ENCODE results near the gene GP1BA. TPM values are rescaled to one million over a fixed set of nuclear protein-coding genes. Genes with fewer than 3 reads are reported as not detected.

Gene GP1BA
- total and polyA plus RNA-seq, 4 donors, result 0.03 to 2.3 (median 0.18) TPM; not detected in 1

DNA sequence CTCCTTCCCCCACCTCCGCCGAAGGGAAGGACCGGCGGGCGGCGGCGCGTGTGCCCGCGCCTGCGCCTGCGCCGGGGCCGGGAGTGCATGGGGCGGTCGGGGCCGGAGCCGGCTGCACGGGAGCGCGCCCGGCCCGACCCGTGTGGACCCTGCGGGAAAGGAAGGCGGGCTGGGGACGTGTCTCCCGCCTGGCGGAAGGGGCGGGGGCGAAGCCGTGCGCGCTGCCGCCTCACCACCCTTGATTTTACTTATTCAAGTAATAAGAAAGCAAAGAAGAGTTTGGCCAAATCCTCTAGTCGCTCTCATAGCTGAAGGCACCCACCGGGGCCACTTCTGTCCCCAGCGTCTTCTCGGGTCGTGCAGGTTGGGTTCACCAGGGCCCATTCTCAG is 16.8 kb downstream of the GP1BA start:
- Histone ChIP-seq H3K9ac (ENCODE audit: low read depth in 1 of 2, low read length in 2 of 2) (peak overlapping the region; percentile 51 to 85), H3K27me3 (ENCODE audit: control insufficient read depth in 4 of 4, insufficient read depth in 4 of 4, low read length in 3 of 4) (no peaks in the 10 kb centered on the region), H3K27ac (ENCODE audit: low read depth in 1 of 2, low read length in 2 of 2) (peak overlapping the region; percentile 95 to 96), H3K4me1 (ENCODE audit: control insufficient read depth in 4 of 4, insufficient read depth in 4 of 4, low read length in 3 of 4) (peaks cover 8 to 59% (median 45%) of the 10 kb centered on the region in 4 donors), H3K36me3 (ENCODE audit: control insufficient read depth in 4 of 4, insufficient read depth in 3 of 4, low read depth in 1 of 4, low read length in 3 of 4) (peaks cover 3 to 12% (median 7%) of the 10 kb centered on the region in 4 donors), H3K9me3 (ENCODE audit: control insufficient read depth in 4 of 4, low read length in 3 of 4) (no peaks in the 10 kb centered on the region), H3K4me3 (ENCODE audit: low read depth in 1 of 3, low read length in 3 of 3) (peak overlapping the region; percentile 66 to 96 (median 91))
- under 1% methylated on average over 40 of the region's 40 CpGs for WGBS
- TF ChIP-seq SP1 (IDR thresholded peaks at IDR 0.05) (no peak), HNF4G (IDR thresholded peaks at IDR 0.05) (no peak), RXRA (IDR thresholded peaks at IDR 0.05) (no peak), FOXA1 (IDR thresholded peaks at IDR 0.05) (no peak), FOXA2 (IDR thresholded peaks at IDR 0.05) (no peak), RAD21 (IDR thresholded peaks at IDR 0.05) (no peak), NR2F2 (IDR thresholded peaks at IDR 0.05) (no peak), HNF4A (conservative IDR thresholded peaks at IDR 0.05) (no peak), JUND (IDR thresholded peaks at IDR 0.05) (no peak), EGR1 (IDR thresholded peaks at IDR 0.05; ENCODE audit: low read depth in 2 of 2) (no peak), YY1 (IDR thresholded peaks at IDR 0.05) (no peak)
- TF ChIP-seq, protein P1, sequence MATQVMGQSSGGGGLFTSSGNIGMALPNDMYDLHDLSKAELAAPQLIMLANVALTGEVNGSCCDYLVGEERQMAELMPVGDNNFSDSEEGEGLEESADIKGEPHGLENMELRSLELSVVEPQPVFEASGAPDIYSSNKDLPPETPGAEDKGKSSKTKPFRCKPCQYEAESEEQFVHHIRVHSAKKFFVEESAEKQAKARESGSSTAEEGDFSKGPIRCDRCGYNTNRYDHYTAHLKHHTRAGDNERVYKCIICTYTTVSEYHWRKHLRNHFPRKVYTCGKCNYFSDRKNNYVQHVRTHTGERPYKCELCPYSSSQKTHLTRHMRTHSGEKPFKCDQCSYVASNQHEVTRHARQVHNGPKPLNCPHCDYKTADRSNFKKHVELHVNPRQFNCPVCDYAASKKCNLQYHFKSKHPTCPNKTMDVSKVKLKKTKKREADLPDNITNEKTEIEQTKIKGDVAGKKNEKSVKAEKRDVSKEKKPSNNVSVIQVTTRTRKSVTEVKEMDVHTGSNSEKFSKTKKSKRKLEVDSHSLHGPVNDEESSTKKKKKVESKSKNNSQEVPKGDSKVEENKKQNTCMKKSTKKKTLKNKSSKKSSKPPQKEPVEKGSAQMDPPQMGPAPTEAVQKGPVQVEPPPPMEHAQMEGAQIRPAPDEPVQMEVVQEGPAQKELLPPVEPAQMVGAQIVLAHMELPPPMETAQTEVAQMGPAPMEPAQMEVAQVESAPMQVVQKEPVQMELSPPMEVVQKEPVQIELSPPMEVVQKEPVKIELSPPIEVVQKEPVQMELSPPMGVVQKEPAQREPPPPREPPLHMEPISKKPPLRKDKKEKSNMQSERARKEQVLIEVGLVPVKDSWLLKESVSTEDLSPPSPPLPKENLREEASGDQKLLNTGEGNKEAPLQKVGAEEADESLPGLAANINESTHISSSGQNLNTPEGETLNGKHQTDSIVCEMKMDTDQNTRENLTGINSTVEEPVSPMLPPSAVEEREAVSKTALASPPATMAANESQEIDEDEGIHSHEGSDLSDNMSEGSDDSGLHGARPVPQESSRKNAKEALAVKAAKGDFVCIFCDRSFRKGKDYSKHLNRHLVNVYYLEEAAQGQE (IDR thresholded peaks at IDR 0.05), result no peak
- TF ChIP-seq, protein P2, sequence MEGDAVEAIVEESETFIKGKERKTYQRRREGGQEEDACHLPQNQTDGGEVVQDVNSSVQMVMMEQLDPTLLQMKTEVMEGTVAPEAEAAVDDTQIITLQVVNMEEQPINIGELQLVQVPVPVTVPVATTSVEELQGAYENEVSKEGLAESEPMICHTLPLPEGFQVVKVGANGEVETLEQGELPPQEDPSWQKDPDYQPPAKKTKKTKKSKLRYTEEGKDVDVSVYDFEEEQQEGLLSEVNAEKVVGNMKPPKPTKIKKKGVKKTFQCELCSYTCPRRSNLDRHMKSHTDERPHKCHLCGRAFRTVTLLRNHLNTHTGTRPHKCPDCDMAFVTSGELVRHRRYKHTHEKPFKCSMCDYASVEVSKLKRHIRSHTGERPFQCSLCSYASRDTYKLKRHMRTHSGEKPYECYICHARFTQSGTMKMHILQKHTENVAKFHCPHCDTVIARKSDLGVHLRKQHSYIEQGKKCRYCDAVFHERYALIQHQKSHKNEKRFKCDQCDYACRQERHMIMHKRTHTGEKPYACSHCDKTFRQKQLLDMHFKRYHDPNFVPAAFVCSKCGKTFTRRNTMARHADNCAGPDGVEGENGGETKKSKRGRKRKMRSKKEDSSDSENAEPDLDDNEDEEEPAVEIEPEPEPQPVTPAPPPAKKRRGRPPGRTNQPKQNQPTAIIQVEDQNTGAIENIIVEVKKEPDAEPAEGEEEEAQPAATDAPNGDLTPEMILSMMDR (IDR thresholded peaks at IDR 0.05; ENCODE audit: low read depth, low read length, missing input control), result no peak
- TF ChIP-seq, protein P3, sequence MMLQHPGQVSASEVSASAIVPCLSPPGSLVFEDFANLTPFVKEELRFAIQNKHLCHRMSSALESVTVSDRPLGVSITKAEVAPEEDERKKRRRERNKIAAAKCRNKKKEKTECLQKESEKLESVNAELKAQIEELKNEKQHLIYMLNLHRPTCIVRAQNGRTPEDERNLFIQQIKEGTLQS (IDR thresholded peaks at IDR 0.05), result no peak
- TF ChIP-seq, protein P4, sequence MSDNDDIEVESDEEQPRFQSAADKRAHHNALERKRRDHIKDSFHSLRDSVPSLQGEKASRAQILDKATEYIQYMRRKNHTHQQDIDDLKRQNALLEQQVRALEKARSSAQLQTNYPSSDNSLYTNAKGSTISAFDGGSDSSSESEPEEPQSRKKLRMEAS (IDR thresholded peaks at IDR 0.05), result no peak
- DNase-seq (ENCODE audit: low spot score), result peak; percentile 78

DNA sequence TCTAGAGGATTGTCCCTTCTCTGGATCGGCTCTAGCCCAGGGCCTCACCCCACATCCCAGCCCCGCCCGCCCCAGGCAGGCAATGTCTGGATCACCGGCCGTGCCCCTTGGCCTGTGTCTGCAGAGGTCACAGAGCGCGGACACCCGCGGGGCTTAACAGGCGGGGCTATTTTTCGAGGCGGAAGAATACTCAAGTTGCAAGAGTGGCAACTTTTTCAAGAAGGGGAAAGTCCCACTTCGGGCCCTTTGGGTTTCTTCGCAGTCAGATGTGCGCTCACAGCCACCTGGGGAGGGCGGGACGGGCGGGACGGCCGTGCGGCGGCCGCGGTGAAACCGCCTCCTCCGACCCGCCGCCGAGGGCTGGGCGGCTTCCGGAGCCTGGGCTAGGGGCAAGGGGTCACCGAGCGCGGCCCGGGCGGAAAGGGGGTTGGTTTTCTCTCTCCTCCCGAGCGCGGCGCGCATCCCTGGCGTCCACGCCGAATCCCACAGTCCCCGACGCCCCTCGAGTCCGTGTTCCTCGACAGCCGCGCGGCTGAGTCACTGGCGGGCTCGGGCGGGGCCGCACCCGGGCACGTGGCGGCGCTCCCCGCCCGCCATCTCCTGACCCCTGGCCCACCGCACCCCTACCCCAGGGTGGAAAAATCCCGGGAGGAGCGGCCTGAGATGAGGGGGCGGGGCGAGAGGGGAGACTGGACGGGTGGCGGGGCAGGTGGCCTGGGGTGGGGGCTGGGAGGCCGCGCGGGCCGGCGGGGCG is 17.4 kb downstream of the GP1BA start:
- DNase-seq (ENCODE audit: low spot score), result peak; percentile 74

More for the DNA sequence above, 17.4 kb downstream of the GP1BA start:
- H3K9ac ChIP-seq (ENCODE audit: low read depth in 1 of 2, low read length in 2 of 2), result peak overlapping the region; percentile 51 to 85
- H3K36me3 ChIP-seq (ENCODE audit: control insufficient read depth in 4 of 4, insufficient read depth in 3 of 4, low read depth in 1 of 4, low read length in 3 of 4), result peaks cover 3 to 12% (median 5%) of the 10 kb centered on the region in 4 donors
- H3K4me1 ChIP-seq (ENCODE audit: control insufficient read depth in 4 of 4, insufficient read depth in 4 of 4, low read length in 3 of 4), result peaks cover 8 to 59% (median 43%) of the 10 kb centered on the region in 4 donors
- H3K9me3 ChIP-seq (ENCODE audit: control insufficient read depth in 4 of 4, low read length in 3 of 4), result no peaks in the 10 kb centered on the region
- peak overlapping the region; percentile 95 to 96 for H3K27ac ChIP-seq (ENCODE audit: low read depth in 1 of 2, low read length in 2 of 2)
- under 1% methylated on average over 75 of the region's 75 CpGs for WGBS
- no peaks in the 10 kb centered on the region for H3K27me3 ChIP-seq (ENCODE audit: control insufficient read depth in 4 of 4, insufficient read depth in 4 of 4, low read length in 3 of 4)
- H3K4me3 ChIP-seq (ENCODE audit: low read depth in 1 of 3, low read length in 3 of 3), result peak overlapping the region; percentile 66 to 91 (median 76)
- TF ChIP-seq RXRA (IDR thresholded peaks at IDR 0.05) (peak; percentile 57 to 77), GABPA (IDR thresholded peaks at IDR 0.05 in 1 of 2, conservative IDR thresholded peaks at IDR 0.05 in 1 of 2) (peak in 1 of 2 donors; percentile 17), RAD21 (IDR thresholded peaks at IDR 0.05) (no peak), NR2F2 (IDR thresholded peaks at IDR 0.05) (peak; percentile 77), HNF4A (conservative IDR thresholded peaks at IDR 0.05) (peak in 1 of 2 donors; percentile 40)
- TF ChIP-seq, protein P2 (IDR thresholded peaks at IDR 0.05; ENCODE audit: low read depth, low read length, missing input control), result no peak
